GM19035 (cell line): ENCODE measurements around the gene CPD.
A peak's percentile ranks its signal among the peaks of the same experiment; 100 is the strongest.
"Not testable (repeated sequence)": the region's sequence is repeated elsewhere in the genome, so short reads cannot be mapped to it uniquely, and the experiment has no call there.

Experiments
- ATAC-seq: cut with Tn5 transposase; IDR thresholded peaks from one replicate; pipeline ENCODE4 v1.9.1; 2021; ENCODE audit not compliant: unreplicated experiment

The CPD gene

DNA sequence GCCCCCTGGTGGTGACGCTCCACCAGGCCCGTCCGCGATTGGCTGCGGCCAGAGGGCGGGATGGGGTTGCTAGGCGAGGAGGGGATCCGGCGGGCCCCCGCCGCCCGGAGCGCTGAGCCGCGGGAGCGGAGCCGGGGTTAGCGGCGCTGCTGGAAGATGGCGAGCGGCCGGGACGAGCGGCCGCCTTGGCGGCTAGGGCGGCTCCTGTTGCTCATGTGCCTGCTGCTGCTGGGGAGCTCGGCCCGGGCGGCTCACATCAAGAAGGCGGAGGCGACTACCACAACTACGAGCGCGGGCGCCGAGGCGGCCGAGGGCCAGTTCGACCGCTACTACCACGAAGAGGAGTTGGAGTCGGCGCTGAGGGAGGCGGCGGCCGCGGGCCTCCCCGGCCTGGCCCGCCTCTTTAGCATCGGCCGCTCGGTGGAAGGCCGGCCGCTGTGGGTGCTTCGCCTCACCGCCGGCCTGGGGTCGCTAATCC lies at the start of gene CPD:
TSS of gene CPD (plus strand) at position 103 of the 478 bp plus-strand sequence. CDS start at position 157, 54 bp downstream.
- ATAC-seq, result peak; percentile 87

DNA sequence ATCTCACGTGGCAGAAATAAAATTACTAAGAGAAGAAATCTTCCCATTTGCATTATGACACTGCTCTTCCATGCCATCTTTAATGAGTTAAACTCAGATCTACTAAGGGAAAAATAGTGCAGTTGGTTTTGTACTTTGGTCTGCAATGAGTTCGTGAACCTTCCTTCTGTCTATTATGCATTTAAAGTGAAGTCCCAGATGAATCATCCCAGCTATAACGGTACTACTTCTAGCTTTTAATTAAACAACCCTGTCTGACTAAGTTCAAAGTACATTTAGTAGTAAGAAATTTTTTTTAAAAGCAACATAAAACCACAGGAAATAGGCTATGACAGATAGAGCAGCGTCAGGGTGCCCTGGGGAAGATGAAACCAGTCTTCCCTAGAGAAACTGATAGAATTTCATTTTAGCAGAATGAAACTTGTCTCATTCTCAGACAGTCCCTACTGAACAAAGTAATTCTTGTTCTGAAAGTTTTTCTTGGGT lies 46.6 kb upstream of the CPD start:
- ATAC-seq, result no peak

DNA sequence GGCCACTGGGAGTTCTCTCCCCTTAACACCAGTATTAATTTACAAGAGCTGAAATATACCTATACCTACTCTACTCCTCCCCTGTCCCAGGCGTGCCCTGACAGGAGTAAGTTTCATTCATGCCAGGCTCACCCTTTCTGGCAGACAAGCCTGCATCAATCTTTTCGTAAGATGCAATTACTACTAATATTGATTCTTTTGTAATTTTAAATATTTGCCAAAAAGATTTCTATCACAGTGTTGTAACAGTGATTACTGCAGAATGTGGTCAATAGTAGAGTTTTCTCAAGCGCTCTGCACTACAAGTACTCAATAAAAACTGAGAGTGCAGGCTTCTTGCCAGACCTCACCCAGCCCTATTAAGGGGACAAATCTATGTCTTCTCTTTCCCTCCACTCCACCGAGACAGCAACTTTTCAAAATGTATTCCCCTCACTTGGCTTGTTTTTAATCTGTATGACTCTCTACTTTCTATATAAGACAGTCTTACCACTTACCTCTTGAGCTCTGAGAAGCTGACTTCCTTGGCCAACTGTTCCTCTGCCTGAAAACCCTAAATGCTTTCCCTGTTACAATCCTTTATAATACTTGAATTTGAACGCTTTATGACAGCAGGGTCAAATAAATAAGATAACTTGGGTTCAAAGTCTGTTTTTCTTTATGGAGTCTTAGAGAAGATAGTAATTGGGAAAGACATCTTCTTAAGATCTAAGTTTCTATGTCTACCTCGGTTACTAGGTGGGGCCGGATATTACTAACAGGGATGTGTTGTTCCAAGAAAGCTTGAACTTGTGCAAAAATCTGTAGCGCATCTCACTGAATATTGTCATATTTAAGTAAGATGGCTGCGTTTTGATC lies 45.0 kb upstream of the CPD start, which contains the start of gene TMIGD1:
TSS of gene TMIGD1 (minus strand) at position 555 of the 858 bp plus-strand sequence. CDS start 1,924 bp downstream, outside the sequence.
- no peak for ATAC-seq

DNA sequence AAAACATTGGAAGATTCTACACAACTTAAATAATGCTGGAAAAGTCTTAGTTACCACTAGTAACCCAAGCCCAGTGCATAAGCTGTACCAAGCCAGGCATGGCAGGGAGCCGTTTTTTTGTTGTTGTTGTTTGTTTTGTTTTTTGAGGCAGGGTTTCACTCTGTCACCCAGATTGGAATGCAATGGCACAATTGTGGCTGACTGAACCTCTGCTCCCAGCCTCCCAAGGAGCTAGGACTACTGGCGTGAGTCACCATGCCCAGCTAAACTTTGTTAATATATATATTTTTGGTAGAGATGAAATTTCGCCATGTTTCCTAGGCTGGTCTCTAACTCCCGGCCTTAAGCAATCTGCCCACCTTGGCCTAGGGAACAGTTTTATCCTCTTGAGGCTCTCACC lies 44.3 kb upstream of the CPD start:
- ATAC-seq, result no peak

DNA sequence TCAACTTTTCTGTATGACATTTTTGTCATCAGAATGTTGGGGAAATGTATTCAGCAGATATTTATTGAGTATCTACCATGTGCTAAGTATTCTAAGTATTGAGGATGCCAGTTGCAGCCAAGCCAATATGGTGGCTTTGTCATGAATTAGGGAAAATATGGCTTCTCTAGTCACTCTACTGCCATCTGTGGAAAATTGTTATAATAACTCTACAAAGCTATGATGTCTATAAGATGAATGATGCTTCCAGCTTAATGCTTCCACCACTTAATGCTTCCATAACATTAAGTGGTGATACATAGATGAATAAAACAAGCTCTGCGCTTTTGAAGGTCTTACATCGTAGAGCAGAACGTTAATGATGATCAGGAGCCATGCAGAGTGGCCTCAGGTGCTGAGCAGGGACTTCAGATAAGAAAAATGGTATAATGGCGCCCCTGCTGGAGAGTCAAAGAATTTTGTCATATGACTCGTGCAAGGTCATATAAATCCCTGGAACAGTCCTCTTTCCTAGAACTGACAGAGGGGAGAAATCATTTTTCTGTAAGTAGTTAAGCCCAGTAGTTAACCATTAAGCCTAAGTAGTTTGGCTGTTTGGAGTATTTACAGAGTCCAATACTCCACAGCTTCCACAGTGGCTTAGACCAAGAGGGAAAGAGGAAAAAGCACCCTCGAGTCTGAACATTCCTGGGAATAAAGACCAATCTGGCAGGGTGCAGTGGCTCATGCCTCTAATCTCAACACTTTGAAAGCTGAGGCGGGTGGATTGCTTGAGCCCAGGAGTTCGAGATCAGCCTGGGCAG lies 42.2 kb upstream of the CPD start:
- no peak for ATAC-seq

DNA sequence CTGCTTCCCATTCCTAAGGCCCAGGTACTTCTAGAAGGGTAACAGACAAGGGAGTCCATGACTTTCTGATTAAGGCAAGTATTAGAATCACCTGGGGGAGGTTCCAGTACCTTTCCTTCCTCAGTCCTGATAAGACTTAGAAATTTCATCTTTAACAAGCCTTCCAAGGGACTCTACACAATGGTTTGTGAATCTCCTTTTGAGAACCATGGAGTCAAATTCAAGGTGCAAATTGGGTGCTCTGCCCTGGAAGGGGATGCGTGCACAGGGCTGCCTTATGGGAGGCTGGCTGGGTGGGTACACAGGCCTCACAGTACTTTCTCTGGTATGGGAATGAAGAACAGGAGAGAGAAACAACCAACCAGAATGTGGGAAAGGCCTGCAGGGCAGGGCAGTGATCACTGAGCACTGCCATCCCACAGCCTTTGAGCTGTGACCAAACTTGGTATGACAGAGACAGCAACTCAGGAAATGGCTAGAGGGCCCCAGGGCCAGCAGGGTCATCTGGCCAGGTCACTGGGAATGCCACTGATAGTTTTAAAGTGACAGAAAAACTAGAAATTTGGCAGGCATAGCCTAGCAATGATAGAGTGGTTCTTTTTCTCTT lies 41.2 kb upstream of the CPD start:
- no peak for ATAC-seq

DNA sequence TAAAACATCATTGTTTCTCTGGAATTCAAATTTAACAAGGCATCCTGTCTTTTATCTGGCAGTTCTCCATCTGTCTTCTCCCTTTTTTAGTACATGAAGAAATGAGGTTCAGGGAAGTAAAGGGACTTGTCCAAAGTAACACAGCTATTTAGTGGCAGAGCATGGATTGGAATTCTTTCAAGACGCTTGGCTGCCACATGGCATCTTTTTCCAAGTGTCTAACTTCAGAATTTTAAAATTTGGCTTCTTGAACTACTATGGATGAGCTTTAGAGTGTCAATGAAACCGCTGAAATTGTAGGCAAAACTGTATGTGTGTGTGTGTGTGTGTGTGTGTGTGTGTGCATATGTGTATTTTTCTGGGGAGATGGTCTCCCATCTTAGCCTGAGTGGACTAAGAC lies 39.6 kb upstream of the CPD start:
- no peak for ATAC-seq

DNA sequence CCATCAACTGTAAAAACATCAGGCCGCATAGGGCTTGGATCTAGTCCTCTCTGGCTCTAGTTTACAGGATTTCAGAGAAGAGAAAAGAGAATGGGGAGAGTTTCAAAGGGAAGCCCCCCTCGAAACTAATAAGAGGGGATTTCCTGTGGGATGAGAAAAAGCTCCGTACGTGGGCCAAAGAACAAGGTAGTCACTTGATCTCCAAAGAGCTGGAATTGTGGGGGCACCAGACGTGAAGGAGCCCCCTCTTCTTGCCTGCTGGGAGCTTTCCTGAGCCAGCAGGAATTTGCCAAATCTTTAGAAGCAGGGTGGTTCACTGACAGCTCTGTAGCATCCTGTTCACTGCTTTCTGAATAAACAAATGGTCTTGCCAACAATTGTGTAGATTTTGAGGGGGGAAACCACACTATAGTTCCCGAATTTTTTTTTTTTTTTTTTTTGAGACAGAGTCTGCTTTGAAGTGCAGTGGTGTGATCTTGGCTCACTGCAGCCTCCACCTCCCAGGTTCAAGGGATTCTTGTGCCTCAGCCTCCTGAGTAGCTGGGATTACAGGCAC lies 37.8 kb upstream of the CPD start:
- no peak for ATAC-seq

DNA sequence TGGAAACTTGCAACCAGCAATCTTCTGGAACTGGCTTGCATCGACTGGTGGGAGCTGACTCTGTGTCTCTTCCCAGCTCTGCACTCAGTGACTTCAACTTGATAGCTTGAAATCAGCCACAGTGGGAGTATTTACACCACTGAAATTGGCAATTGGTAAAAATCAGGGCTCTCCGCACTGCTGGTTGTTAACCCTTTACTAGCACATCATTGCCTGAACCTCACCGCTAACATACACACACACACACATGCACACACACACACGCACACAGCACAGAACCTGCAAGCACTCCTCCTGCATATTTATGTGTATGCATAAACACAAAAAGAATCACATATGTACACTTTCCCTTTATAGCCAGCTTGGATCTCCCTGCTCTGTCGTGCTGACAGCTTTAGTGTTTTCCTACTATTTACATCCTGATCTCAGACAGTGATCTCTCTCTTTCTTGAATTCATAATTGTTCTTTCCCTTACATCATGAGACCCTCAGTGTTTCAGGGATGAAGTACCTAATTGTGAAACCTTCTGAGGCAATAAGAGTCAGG lies 37.0 kb upstream of the CPD start:
- no peak for ATAC-seq

DNA sequence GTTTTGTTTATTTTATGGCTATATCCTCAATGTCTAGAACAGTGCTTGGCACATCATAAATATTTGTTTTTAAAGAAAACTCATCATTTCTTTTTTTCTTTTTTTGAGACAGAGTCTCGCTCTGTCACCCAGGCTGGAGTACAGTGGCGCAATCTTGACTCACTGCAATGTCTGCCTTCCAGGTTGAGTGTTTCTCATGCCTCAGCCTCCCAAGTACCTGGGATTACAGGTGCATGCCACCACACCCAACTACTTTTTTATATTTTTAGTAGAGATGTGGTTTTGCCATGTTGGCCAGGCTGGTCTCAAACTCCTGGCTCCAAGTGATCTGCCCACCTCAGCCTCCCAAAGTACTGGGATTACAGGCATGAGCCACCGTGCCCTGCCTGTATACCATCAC lies 35.5 kb upstream of the CPD start:
- ATAC-seq, result not testable (repeated sequence)

DNA sequence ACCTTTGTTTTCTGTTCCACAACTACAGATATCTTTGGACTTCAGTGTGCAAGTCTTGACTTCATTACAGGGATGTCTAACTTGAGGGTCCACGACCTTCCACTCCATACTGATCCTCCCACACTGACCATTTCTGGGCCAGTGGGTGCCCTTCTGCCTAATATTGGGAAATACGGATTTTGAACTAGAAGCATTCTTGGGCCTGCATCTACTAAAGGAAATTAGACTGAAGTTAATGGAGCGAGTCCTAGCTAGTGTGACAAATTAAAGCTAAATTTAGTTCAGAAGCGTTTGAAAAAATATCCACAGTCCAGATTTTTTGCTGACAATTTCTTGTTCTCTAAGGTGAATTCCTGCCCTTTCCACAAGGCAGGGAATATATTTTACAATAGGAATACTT lies 34.9 kb upstream of the CPD start:
- no peak for ATAC-seq

DNA sequence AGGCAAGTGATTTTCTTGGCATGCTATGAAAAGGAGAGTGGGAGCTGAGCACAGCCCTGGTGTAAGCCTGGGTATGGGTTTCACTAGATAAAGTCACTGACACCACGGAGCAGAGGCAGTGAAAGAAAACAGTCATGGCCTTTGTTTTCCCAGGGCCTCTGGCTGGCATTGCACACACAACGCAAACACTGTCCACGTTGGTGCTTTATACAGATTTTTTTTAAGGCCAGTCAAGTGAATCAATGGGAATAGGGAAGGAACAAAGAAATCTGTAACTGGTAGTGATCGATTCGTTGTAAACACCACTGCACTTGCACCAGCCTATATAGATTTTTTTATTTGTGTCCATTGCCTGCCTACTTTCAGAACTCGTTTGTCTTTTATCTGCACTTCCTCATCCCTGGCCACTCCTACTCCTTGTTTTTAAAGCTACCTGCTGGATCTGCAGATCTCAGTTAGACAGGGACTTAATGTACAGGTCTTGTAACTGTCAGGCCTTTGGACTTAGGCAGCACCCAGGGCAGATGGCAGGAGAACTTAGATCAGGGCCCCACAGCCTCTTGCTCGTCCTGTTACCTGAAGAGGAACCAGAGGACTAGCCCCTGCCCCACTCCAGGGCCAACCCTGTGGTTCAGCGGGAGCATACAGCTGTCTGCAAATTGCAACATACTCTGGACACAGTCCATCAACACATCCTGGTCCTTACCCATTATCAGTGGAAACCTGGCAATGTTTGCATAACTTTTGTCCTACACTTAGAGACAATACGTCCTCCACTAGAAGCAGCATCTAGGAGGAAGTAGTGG lies 34.2 kb upstream of the CPD start:
- ATAC-seq, result no peak

DNA sequence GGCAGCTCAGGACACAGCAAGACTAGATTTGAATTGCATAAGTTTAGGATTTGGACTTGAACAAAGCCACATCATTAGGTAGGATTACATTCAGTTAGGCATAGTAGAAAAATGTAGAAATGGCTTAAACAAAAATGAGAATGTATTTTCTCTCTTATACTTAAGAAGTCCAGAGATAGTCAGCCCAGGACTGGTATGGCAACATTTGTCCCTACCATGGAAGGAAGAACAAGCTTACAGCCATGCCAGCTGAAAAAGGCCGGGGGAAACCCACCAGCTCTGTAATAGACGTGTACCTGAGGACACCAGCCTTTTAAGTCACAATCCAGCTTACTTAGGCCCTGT lies 33.7 kb upstream of the CPD start:
- ATAC-seq, result no peak

DNA sequence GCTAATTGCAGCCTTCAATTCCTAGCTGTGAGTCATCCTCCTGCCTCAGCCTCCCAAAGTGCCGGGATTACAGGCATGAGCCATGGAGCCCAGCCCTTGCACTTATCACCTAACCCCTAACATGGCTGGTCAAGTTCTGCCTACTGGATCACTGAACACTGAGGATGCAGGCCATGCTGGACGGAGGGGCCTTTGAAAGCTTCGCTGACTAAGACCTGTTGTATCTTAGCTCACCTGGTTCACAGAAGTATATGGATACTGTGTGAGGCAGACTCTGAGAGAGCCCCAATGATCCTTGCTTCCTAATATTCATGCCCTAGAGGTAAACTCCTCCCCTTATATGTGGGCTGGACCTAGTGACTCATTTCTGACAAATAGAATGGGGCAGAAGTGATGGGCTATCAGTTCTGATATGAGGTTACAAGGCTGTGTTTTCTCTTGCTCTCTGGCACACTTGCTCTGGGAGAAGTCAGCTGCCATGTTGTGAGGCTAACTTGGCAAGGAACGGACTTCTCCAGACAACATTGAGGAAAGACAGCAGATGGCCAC lies 33.1 kb upstream of the CPD start:
- ATAC-seq, result no peak

DNA sequence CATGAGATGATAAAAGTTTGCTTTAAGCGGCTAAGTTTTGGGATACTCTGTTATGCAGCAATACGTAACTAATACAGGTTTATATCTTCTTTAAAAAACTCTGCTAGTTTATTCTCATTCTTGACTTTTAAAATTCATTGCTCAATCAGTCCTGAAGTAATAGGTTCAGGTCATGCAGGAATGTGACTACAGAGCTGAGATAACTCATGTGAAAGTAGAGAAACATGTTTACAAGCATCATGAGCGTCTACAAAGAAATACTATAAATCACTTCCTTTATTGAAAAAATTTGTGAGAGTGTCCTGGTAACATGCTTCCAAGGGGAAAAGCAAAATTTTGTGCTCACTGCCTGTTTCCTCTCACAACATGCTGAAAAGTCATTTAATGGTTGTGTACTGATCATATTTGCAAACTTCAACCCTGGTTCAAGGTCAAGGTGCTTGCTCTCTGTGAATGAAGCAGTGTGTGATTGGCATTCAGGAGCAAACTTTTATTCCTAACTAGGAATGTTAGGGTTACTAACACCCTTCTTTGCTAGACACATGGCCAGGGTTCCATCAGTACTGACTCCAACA lies 32.4 kb upstream of the CPD start:
- no peak for ATAC-seq

DNA sequence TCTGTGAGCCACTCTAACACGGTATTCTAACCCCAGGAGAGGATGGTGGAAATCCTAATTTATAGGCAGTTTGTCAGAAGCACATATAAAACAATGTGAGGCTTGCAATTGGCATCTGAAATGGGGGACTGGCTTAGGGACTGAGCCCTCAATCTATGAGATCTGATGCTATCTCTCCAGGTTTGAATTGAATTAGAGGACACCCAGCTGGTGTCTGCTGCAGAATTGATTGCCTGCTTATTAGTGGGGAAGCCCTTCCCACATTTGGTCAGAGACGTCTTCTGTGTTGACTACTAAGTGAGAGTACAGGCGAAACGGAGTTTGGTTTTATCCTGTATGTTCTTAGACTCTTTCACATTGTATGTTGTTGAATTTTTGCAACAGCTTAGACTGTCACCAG lies 31.2 kb upstream of the CPD start:
- no peak for ATAC-seq

DNA sequence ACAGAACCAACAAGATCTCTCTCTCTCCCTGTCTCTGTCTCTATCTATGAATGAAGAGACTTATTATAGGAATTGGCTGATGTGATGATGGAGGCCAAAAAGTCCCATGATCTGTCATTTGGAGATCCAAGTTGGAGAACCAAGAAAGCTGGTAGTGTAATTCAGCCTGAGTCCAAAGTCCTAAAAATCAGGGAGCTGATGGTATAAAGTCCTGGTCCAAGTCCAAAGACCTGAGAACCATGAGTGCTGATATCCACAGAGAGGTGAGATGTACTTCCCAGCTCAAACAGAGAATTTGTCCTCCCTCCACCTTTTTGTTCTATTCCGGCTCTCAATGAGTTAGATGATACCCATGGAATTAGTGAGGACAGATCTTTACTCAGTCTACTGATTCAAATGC lies 29.5 kb upstream of the CPD start:
- ATAC-seq, result no peak

DNA sequence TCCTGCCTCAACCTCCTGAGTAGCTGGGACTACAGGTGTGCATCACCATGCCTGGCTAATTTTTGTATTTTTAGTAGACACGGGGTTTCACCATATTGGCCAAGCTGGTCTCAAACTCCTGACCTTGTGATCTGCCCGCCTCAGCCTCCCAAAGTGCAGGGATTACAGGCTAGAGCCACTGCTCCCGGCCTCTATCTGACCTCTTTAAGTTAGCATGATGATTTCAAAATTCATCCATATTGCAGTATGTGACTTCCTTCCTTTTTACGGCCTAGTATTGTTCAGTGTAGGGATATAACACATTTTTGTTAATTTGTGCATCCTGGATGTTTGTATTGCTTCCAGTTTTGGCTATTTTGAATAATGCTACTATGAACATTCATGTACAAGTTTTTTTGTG lies 27.5 kb upstream of the CPD start:
- not testable (repeated sequence) for ATAC-seq

DNA sequence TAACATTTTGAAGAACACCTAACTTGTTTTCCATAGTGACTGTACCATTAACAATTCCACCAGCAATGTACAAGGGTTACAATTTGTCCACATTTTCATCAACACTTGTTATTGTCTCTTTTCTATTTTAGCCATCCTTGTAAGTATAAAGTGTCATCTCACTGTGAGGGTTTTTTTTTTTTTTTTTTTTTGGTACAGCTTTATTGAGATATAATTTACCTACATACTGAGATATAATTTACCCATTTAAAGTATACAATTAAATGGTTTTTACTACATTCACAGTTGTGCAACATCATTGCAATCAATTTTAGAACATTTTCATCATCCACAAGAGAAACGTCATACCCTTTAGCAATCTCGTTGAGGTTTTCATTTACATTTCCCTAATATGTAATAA lies 27.0 kb upstream of the CPD start:
- no peak for ATAC-seq
